GM12864 (cell line): ENCODE data around the gene SELENOW.

Source experiments
- DNase-seq: peaks from one replicate; pipeline ENCODE4 v3.0.0-alpha.2; 2011; ENCODE audit warnings: low read depth
- H3K4me3 ChIP-seq: 2 replicates; pipeline ENCODE4 v1.5.1; 2011; ENCODE audit warnings: mild to moderate bottlenecking, low read depth, low read length, control low read depth
- CTCF ChIP-seq: IDR thresholded peaks from 2 replicates; pipeline ENCODE4 v1.5.1; 2011; ENCODE audit warnings: low read depth, mild to moderate bottlenecking, moderate library complexity, low read length, control low read depth, inconsistent platforms; ENCODE audit errors: missing control alignments

SELENOW gene

GRCh38 chr19:47790398-47790814, 11.9 kb downstream of the SELENOW start:
- no peak overlapping the region for H3K4me3 ChIP-seq
- peak; percentile 80 for TF ChIP-seq CTCF
- DNase-seq = no peak

GRCh38 chr19:47792616-47793015, 14.1 kb downstream of the SELENOW start:
- no peak overlapping the region for H3K4me3 ChIP-seq
- no peak for DNase-seq
- no peak for TF ChIP-seq CTCF

GRCh38 chr19:47794526-47794925, 16.0 kb downstream of the SELENOW start:
- no peak for DNase-seq
- no peak for TF ChIP-seq CTCF
- no peak overlapping the region for H3K4me3 ChIP-seq

- no peak for DNase-seq
- H3K4me3 ChIP-seq = no peak overlapping the region
- no peak for TF ChIP-seq CTCF
Measured at GRCh38 chr19:47796785-47797184, 18.3 kb downstream of the SELENOW start.

- DNase-seq = no peak
- no peak overlapping the region for H3K4me3 ChIP-seq
- TF ChIP-seq CTCF = no peak
Measured at GRCh38 chr19:47797996-47798903, 19.7 kb downstream of the SELENOW start.

GRCh38 chr19:47798904-47799266, 20.4 kb downstream of the SELENOW start:
- no peak for DNase-seq
- no peak for TF ChIP-seq CTCF

GRCh38 chr19:47801270-47801669, 22.8 kb downstream of the SELENOW start:
- no peak overlapping the region for H3K4me3 ChIP-seq
- no peak for DNase-seq
- TF ChIP-seq CTCF = no peak

More at GRCh38 chr19:47798904-47799266, 20.4 kb downstream of the SELENOW start:
- H3K4me3 ChIP-seq = no peak overlapping the region
